H1 (cell line): ENCODE measurements around the gene ESYT1. TPM values are rescaled to one million over a fixed set of nuclear protein-coding genes. Genes with fewer than 3 reads are reported as not detected.

Experiments
- CTCF ChIA-PET: fragments of 300-600 bp; sonication (Branson Sonifier 250); formaldehyde crosslinking; loops from one replicate; lab custom pipeline; 2021; ENCODE audit not compliant: partially characterized antibody; lab: Charles Lee
- POLR2A ChIA-PET: fragments of 300-600 bp; sonication (Branson Sonifier 250); formaldehyde crosslinking; loops from one replicate; lab custom pipeline; 2021; ENCODE audit warnings: inconsistent platforms; ENCODE audit not compliant: partially characterized antibody; lab: Charles Lee
- DNase-seq, 2 experiments: peaks; one replicate each; pipeline versions ENCODE4 v3.0.0 to v3.0.0-alpha.2; 2010 to 2022; ENCODE audit warnings: low spot score in 2 of 2, low read depth in 1 of 2, mixed read lengths in 1 of 2
- FAIRE-seq: peaks from 2 replicates; lab custom pipeline; 2011; peaks lifted over from hg19 to GRCh38; lab: Jason Lieb, UNC
- H2AFZ ChIP-seq: 2 replicates; pipeline ENCODE4 v1.8.1; 2012; ENCODE audit warnings: low read length, inconsistent platforms
- H2AK5ac ChIP-seq: 2 replicates; pipeline ENCODE4 v1.6.1; 2013; ENCODE audit warnings: low read depth, low read length
- H2BK120ac ChIP-seq: replicated peaks from 2 replicates; pipeline ENCODE3; 2013; ENCODE audit warnings: low read depth, low read length, inconsistent platforms
- H2BK12ac ChIP-seq: 2 replicates; pipeline ENCODE4 v1.6.1; 2013; ENCODE audit warnings: low read depth, low read length
- H2BK15ac ChIP-seq: 2 replicates; pipeline ENCODE4 v1.6.1; 2013; ENCODE audit warnings: low read length
- H2BK20ac ChIP-seq: 2 replicates; pipeline ENCODE4 v1.6.1; 2013; ENCODE audit warnings: low read length
- H2BK5ac ChIP-seq: 2 replicates; pipeline ENCODE4 v1.6.1; 2013; ENCODE audit warnings: low read depth, low read length
- H3K14ac ChIP-seq: 2 replicates; pipeline ENCODE4 v1.6.1; 2013; ENCODE audit warnings: inconsistent platforms; ENCODE audit not compliant: insufficient read length
- H3K18ac ChIP-seq: 2 replicates; pipeline ENCODE4 v1.6.1; 2013; ENCODE audit warnings: low read length; ENCODE audit errors: extremely low read depth
- H3K23ac ChIP-seq: 2 replicates; pipeline ENCODE4 v1.6.1; 2013; ENCODE audit warnings: inconsistent platforms; ENCODE audit not compliant: insufficient read length
- H3K23me2 ChIP-seq: 2 replicates; pipeline ENCODE4 v1.6.1; 2013; ENCODE audit warnings: low read depth, low read length
- H3K27ac ChIP-seq: 2 replicates; pipeline ENCODE4 v1.6.1; 2011; ENCODE audit warnings: low read depth, low read length, inconsistent platforms
- H3K27me3 ChIP-seq, 4 experiments: replicated peaks in 1 of 4; 1 replicate in 1 of 4; 2 replicates in 3 of 4; pipeline versions ENCODE4 v1.6.1 to v1.8.1; 2011 to 2013; ENCODE audit warnings: low read length in 3 of 4, mild to moderate bottlenecking in 3 of 4, inconsistent platforms in 2 of 4, mixed read lengths in 2 of 4, moderate library complexity in 1 of 4; ENCODE audit not compliant: control insufficient read depth in 3 of 4, insufficient read depth in 3 of 4; ENCODE audit errors: extremely low read depth in 1 of 4
- H3K36me3 ChIP-seq, 4 experiments: 2 replicates each; pipeline versions ENCODE4 v1.6.1 to v1.8.1; 2011 to 2013; ENCODE audit warnings: mild to moderate bottlenecking in 4 of 4, low read length in 3 of 4, moderate library complexity in 2 of 4, control low read depth in 1 of 4, inconsistent platforms in 1 of 4; ENCODE audit not compliant: insufficient read depth in 4 of 4, control insufficient read depth in 2 of 4
- H3K4ac ChIP-seq: replicated peaks from 2 replicates; pipeline ENCODE3; 2013; ENCODE audit warnings: low read length, low read depth, mixed read lengths, inconsistent platforms; ENCODE audit not compliant: insufficient read length
- H3K4me1 ChIP-seq, 4 experiments: replicated peaks in 1 of 4; 1 replicate in 1 of 4; 2 replicates in 3 of 4; pipeline versions ENCODE4 v1.6.1 to v1.8.1; 2011 to 2013; ENCODE audit warnings: low read length in 3 of 4, inconsistent platforms in 2 of 4, mixed read lengths in 1 of 4; ENCODE audit not compliant: insufficient read depth in 4 of 4, control insufficient read depth in 3 of 4
- H3K4me2 ChIP-seq, 2 experiments: 2 replicates each; pipeline versions ENCODE4 v1.6.1 to v1.8.1; 2011 to 2013; ENCODE audit warnings: low read depth in 2 of 2, low read length in 2 of 2, control low read depth in 1 of 2, inconsistent platforms in 1 of 2, mild to moderate bottlenecking in 1 of 2; ENCODE audit not compliant: insufficient read depth in 1 of 2
- H3K4me3 ChIP-seq, 4 experiments: fragments of 200-600, 300-600 bp in 1 of 4; sonication (generic), shearing (Covaris generic), sonication (Bioruptor Twin) in 1 of 4; 2 replicates each; pipeline versions ENCODE4 v1.5.1 to v1.8.1; 2011 to 2016; ENCODE audit warnings: low read length in 4 of 4, low read depth in 3 of 4, control low read depth in 2 of 4, inconsistent platforms in 2 of 4, mild to moderate bottlenecking in 2 of 4, mixed read lengths in 1 of 4, moderate library complexity in 1 of 4; ENCODE audit not compliant: insufficient read depth in 2 of 4; ENCODE audit errors: extremely low read depth in 1 of 4
- H3K56ac ChIP-seq: replicated peaks from 2 replicates; pipeline ENCODE3; 2013; ENCODE audit warnings: low read depth, mild to moderate bottlenecking, mixed read lengths, low read length, inconsistent platforms; ENCODE audit not compliant: insufficient read length
- H3K79me1 ChIP-seq: 2 replicates; pipeline ENCODE4 v1.6.1; 2013; ENCODE audit warnings: low read depth, low read length, control low read depth
- H3K79me2 ChIP-seq, 2 experiments: 2 replicates each; pipeline versions ENCODE4 v1.6.1 to v1.8.1; 2012 to 2013; ENCODE audit warnings: low read length in 2 of 2, mild to moderate bottlenecking in 2 of 2, inconsistent platforms in 1 of 2; ENCODE audit not compliant: insufficient read depth in 2 of 2, control insufficient read depth in 1 of 2
- H3K9ac ChIP-seq, 4 experiments: replicated peaks in 1 of 4; 1 replicate in 1 of 4; 2 replicates in 3 of 4; pipeline versions ENCODE4 v1.6.1 to v1.8.1; 2011 to 2013; ENCODE audit warnings: low read depth in 3 of 4, low read length in 3 of 4, control low read depth in 2 of 4, mild to moderate bottlenecking in 2 of 4, moderate library complexity in 2 of 4, inconsistent platforms in 1 of 4; ENCODE audit errors: extremely low read depth in 1 of 4
- H3K9me3 ChIP-seq, 2 experiments: 2 replicates each; pipeline versions ENCODE4 v1.6.1 to v1.8.1; 2012 to 2013; ENCODE audit warnings: mild to moderate bottlenecking in 2 of 2, moderate library complexity in 2 of 2, control low read depth in 1 of 2, inconsistent platforms in 1 of 2, low read depth in 1 of 2, low read length in 1 of 2, mixed read lengths in 1 of 2; ENCODE audit not compliant: insufficient read depth in 2 of 2
- H4K20me1 ChIP-seq, 2 experiments: replicated peaks in 1 of 2; 2 replicates each; pipeline versions ENCODE3 to v1.8.1; 2011 to 2013; ENCODE audit warnings: inconsistent platforms in 2 of 2, low read length in 2 of 2, mild to moderate bottlenecking in 1 of 2; ENCODE audit not compliant: insufficient read depth in 2 of 2, control insufficient read depth in 1 of 2
- H4K5ac ChIP-seq: 2 replicates; pipeline ENCODE4 v1.6.1; 2013; ENCODE audit warnings: low read length, low read depth, mixed read lengths, inconsistent platforms; ENCODE audit not compliant: insufficient read length
- H4K8ac ChIP-seq: 2 replicates; pipeline ENCODE4 v1.8.0; 2013; ENCODE audit warnings: mild to moderate bottlenecking, moderate library complexity, low read length, inconsistent platforms; ENCODE audit not compliant: insufficient read depth; ENCODE audit errors: extremely low read depth
- H4K91ac ChIP-seq: replicated peaks from 2 replicates; pipeline ENCODE3; 2013; ENCODE audit warnings: low read length, mixed read lengths, inconsistent platforms; ENCODE audit not compliant: insufficient read length
- BRCA1 ChIP-seq: IDR thresholded peaks from 2 replicates; pipeline ENCODE4 v1.6.1; 2012; ENCODE audit warnings: low read depth, low read length, improper control_type of control experiment
- HDAC2 ChIP-seq, 2 experiments: fragments of 300-600 bp in 1 of 2; sonication (generic) in 1 of 2; IDR thresholded peaks; 2 replicates each; pipeline ENCODE4 v1.6.1; 2011 to 2012; ENCODE audit warnings: low read depth in 2 of 2, low read length in 2 of 2, mild to moderate bottlenecking in 2 of 2, moderate library complexity in 2 of 2, borderline replicate concordance in 1 of 2, inconsistent platforms in 1 of 2
- JUN ChIP-seq: IDR thresholded peaks from 2 replicates; pipeline ENCODE4 v1.6.1; 2011; ENCODE audit warnings: low read depth, mild to moderate bottlenecking, improper control_type of control experiment, low read length
- KDM1A ChIP-seq: fragments of 200-600, 300-600 bp; sonication (generic); IDR thresholded peaks from 2 replicates; pipeline ENCODE4 v1.7.1; 2016; ENCODE audit warnings: mild to moderate bottlenecking, low read length, borderline replicate concordance
- KDM5A ChIP-seq: fragments of 200-600 bp; IDR thresholded peaks from 2 replicates; pipeline ENCODE4 v1.7.1; 2012; ENCODE audit warnings: mild to moderate bottlenecking, low read length, inconsistent platforms, mixed read lengths
- MAX ChIP-seq: IDR thresholded peaks from 2 replicates; pipeline ENCODE4 v1.6.1; 2012; ENCODE audit warnings: inconsistent platforms
- RAD21 ChIP-seq, 2 experiments: IDR thresholded peaks in 1 of 2; conservative IDR thresholded peaks in 1 of 2; 2 replicates each; pipeline ENCODE4 v1.6.1; 2011; ENCODE audit warnings: low read depth in 2 of 2, low read length in 2 of 2, improper control_type of control experiment in 1 of 2, inconsistent platforms in 1 of 2, mild to moderate bottlenecking in 1 of 2, moderate library complexity in 1 of 2
- RFX5 ChIP-seq: IDR thresholded peaks from 2 replicates; pipeline ENCODE4 v1.6.1; 2011; ENCODE audit warnings: low read depth, low read length, improper control_type of control experiment, borderline replicate concordance
- SP1 ChIP-seq: IDR thresholded peaks from 2 replicates; pipeline ENCODE4 v1.6.1; 2011; ENCODE audit warnings: low read depth, low read length
- SP2 ChIP-seq: IDR thresholded peaks from 2 replicates; pipeline ENCODE4 v1.6.1; 2012; ENCODE audit warnings: mild to moderate bottlenecking, low read length, inconsistent platforms
- SP4 ChIP-seq: IDR thresholded peaks from 2 replicates; pipeline ENCODE4 v1.6.1; 2012; ENCODE audit warnings: low read length, inconsistent platforms
- TBP ChIP-seq: IDR thresholded peaks from 2 replicates; pipeline ENCODE4 v1.6.1; 2011; ENCODE audit warnings: low read depth, low read length, improper control_type of control experiment
- YY1 ChIP-seq: IDR thresholded peaks from 2 replicates; pipeline ENCODE4 v1.6.1; 2011; ENCODE audit warnings: low read depth, mild to moderate bottlenecking, low read length
- ZNF274 ChIP-seq: IDR thresholded peaks from 2 replicates; pipeline ENCODE4 v1.7.0; 2012; ENCODE audit warnings: low read length, borderline replicate concordance; ENCODE audit errors: extremely low read depth
- WGBS, 2 experiments: shearing (Covaris generic) in 1 of 2; methylation state at CpG; one replicate each; pipeline versions ENCODE4 v1.1.6 to v1.1.7; 2013 to 2015; ENCODE audit warnings: low lambda C conversion rate in 2 of 2, mixed read lengths in 2 of 2, inconsistent platforms in 1 of 2, low coverage in 1 of 2, missing lambda C conversion rate in 1 of 2; ENCODE audit not compliant: insufficient replicate concordance in 2 of 2, insufficient coverage in 1 of 2, insufficient read length in 1 of 2; ENCODE audit errors: extremely low coverage in 1 of 2, missing lambda C conversion rate in 1 of 2; 5-methylcytosine and 5-hydroxymethylcytosine counted together
- polyA plus RNA-seq, 7 experiments: library from polyadenylated mRNA; depleted of rRNA in 3 of 7; stranded (reverse) in 5 of 7; unstranded in 2 of 7; fragments of >200 nt in 5 of 7; fragments of 200-250 nt in 2 of 7; gene quantifications; 1 replicate in 5 of 7; 2 replicates in 1 of 7; 4 replicates in 1 of 7; pipeline versions ENCODE4 v1.2.1 to v1.2.3, GENCODE V29; 2011 to 2013; ENCODE audit warnings: missing spikeins in 2 of 7, mixed read lengths in 2 of 7
- total RNA-seq: library from RNA; stranded (reverse); fragmentation: NEBNext Ultra II Directional; extraction: Animal tissue kit (Norgen Biotek cat#: 25700); gene quantifications from 2 replicates; pipeline ENCODE4 v1.2.1, GENCODE V29; 2021

The ESYT1 gene
- total and polyA plus RNA-seq, 2 of the 8 experiments (the other 6 are each of a cell fraction or from before 2014, with no cell fraction given) = 86.9 to 165 TPM

- Histone ChIP-seq H3K23ac (no peak overlapping the region), H3K4me2 (no peak overlapping the region), H3K56ac (no peak overlapping the region), H4K8ac (no peak overlapping the region), H2BK12ac (no peak overlapping the region), H2BK15ac (no peak overlapping the region), H2AFZ (no peak overlapping the region), H2BK20ac (no peak overlapping the region), H2AK5ac (no peak overlapping the region), H4K91ac (no peak overlapping the region), H3K27me3 (no peaks in the 10 kb centered on the region), H3K18ac (no peak overlapping the region), H2BK120ac (no peak overlapping the region), H3K9ac (no peak overlapping the region), H2BK5ac (no peak overlapping the region), H4K20me1 (peaks cover 0 to 3% of the 10 kb centered on the region in 2 experiments), H3K14ac (no peak overlapping the region), H3K9me3 (no peaks in the 10 kb centered on the region), H3K36me3 (peaks cover 40 to 85% (median 77%) of the 10 kb centered on the region in 4 experiments), H3K79me1 (no peaks in the 10 kb centered on the region), H3K27ac (no peak overlapping the region), H4K5ac (no peak overlapping the region), H3K79me2 (no peaks in the 10 kb centered on the region), H3K23me2 (peaks cover 1% of the 10 kb centered on the region; the same call in 1 of the 2 replicates), H3K4me1 (no peaks in the 10 kb centered on the region), H3K4me3 (no peak overlapping the region), H3K4ac (no peak overlapping the region)
- ChIA-PET CTCF (interaction anchor here (1.0 to 1.6 kb wide), 4 partner anchors 10 to 128 kb away, joined by 3 read pairs; no protein-coding TSS in a partner anchor), POLR2A (interaction anchor here (1.1 to 26.3 kb wide), 5 partner anchors 9 to 97 kb away, joined by 3 to 656 read pairs (median 4); partner anchors contain the start of genes ANKRD52, MYL6, RNF41 and SMARCC2)
- FAIRE-seq (no peak), DNase-seq (no peak)
- 95% methylated on average over 11 of the region's 11 CpGs; no CpG with 5 or more reads in 1 of the 2 experiments for WGBS, 2 experiments
- no peak for TF ChIP-seq SP2
- no peak for TF ChIP-seq BRCA1
- TF ChIP-seq HDAC2 (IDR thresholded peaks at IDR 0.05; ENCODE audit: borderline replicate concordance in 1 of 2, low read depth in 2 of 2, low read length in 2 of 2) = no peak
- TF ChIP-seq ZNF274 = no peak
- TF ChIP-seq MAX = no peak
- TF ChIP-seq RAD21 (IDR thresholded peaks at IDR 0.05 in 1 of 2, conservative IDR thresholded peaks at IDR 0.05 in 1 of 2; ENCODE audit: low read depth in 2 of 2, low read length in 2 of 2) = no peak
- no peak for TF ChIP-seq RFX5
- no peak for TF ChIP-seq SP1
- TF ChIP-seq KDM5A = no peak
- TF ChIP-seq SP4 = no peak
- TF ChIP-seq TBP = no peak
- no peak for TF ChIP-seq KDM1A
- no peak for TF ChIP-seq YY1
- TF ChIP-seq JUN = no peak
Observed at GRCh38 chr12:56169229-56169759, 41.2 kb downstream of the ESYT1 start.
